HepG2 (cell line): ENCODE measurements around the gene PDP2. TPM values are rescaled to one million over a fixed set of nuclear protein-coding genes. Genes with fewer than 3 reads are reported as not detected.

Experiments
- BCL3 ChIP-seq: sonication (generic); formaldehyde crosslinking; IDR thresholded peaks from 2 replicates; pipeline ENCODE4 v1.5.1; 2020; ENCODE audit warnings: mild to moderate bottlenecking, missing genetic modification reagents, moderate library complexity
- E2F5 ChIP-seq: sonication (generic); formaldehyde crosslinking; conservative IDR thresholded peaks from 2 replicates; pipeline ENCODE4 v1.4.0; 2020; ENCODE audit warnings: missing genetic modification reagents
- ESRRA ChIP-seq: sonication (generic); formaldehyde crosslinking; IDR thresholded peaks from 2 replicates; pipeline ENCODE4 v1.5.1; 2020; ENCODE audit warnings: mild to moderate bottlenecking, low read depth, missing genetic modification reagents
- KAT7 ChIP-seq: IDR thresholded peaks from 2 replicates; pipeline ENCODE4 v1.6.1; 2018; ENCODE audit warnings: borderline replicate concordance, missing compliant biosample characterization
- KIAA2018 ChIP-seq: sonication (generic); formaldehyde crosslinking; IDR thresholded peaks from 2 replicates; pipeline ENCODE4 v1.5.0; 2020; ENCODE audit warnings: mild to moderate bottlenecking, missing genetic modification reagents, borderline replicate concordance
- MAFF ChIP-seq: IDR thresholded peaks from 2 replicates; pipeline ENCODE4 v1.6.1; 2011; ENCODE audit warnings: low read depth, low read length, improper control_type of control experiment
- PHF20 ChIP-seq: sonication (generic); formaldehyde crosslinking; IDR thresholded peaks from 2 replicates; pipeline ENCODE4 v1.5.0; 2020; ENCODE audit warnings: mild to moderate bottlenecking, missing genetic modification reagents
- TFDP1 ChIP-seq: IDR thresholded peaks from 2 replicates; pipeline ENCODE4 v1.6.1; 2016; ENCODE audit warnings: missing compliant biosample characterization, missing genetic modification reagents, borderline replicate concordance
- TMF1 ChIP-seq: sonication (generic); formaldehyde crosslinking; IDR thresholded peaks from 2 replicates; pipeline ENCODE4 v1.8.1; 2022; ENCODE audit warnings: low read depth, missing genetic modification reagents
- ZNF335 ChIP-seq: sonication (generic); formaldehyde crosslinking; IDR thresholded peaks from 2 replicates; pipeline ENCODE4 v1.4.0; 2020; ENCODE audit warnings: missing genetic modification reagents
- ZNF639 ChIP-seq: conservative IDR thresholded peaks from 2 replicates; pipeline ENCODE4 v1.6.1; 2018; ENCODE audit warnings: missing genetic modification reagents
- ZUFSP ChIP-seq: sonication (generic); formaldehyde crosslinking; IDR thresholded peaks from 2 replicates; pipeline ENCODE4 v1.9.0; 2021; ENCODE audit warnings: missing genetic modification reagents, mild to moderate bottlenecking, borderline replicate concordance
- polyA plus RNA-seq, 8 experiments: library from polyadenylated mRNA; depleted of rRNA in 3 of 8; stranded (reverse) in 7 of 8; unstranded in 1 of 8; fragments of >200 nt; fragmentation: Illumina TruSeq in 4 of 8; extraction: Trizol in 4 of 8; gene quantifications; 2 replicates each; pipeline versions ENCODE4 v1.2.1 to v1.2.3, GENCODE V29; 2011 to 2016; ENCODE audit warnings: low read depth in 4 of 8, missing spikeins in 1 of 8, mixed read lengths in 1 of 8; ENCODE audit not compliant: insufficient read depth in 1 of 8
- total RNA-seq, 5 experiments: library from RNA; depleted of rRNA; stranded (reverse); fragments of >200 nt; fragmentation: Illumina TruSeq; extraction: Trizol; gene quantifications; 2 replicates each; pipeline ENCODE4 v1.2.3, GENCODE V29; 2016; ENCODE audit warnings: low read depth in 1 of 5

Gene PDP2
- total and polyA plus RNA-seq, 2 of the 13 experiments (the other 11 are each of a cell fraction or from before 2014, with no cell fraction given), result 12.8 to 15.8 TPM

GRCh38 chr16:66905633-66906539 is 25.6 kb downstream of the PDP2 start (continued):
- TF ChIP-seq KAT7 (CRISPR knock-in tag) (no peak), ZNF335 (CRISPR knock-in tag) (no peak), ZNF639 (CRISPR knock-in tag) (0 out of 2 replicates have a peak, but pooled peaks have one; percentile 77), ESRRA (CRISPR knock-in tag) (0 out of 2 replicates have a peak, but pooled peaks have one; percentile 17), ZUFSP (CRISPR knock-in tag) (no peak), PHF20 (CRISPR knock-in tag) (peak; percentile 32; the same call in 1 of the 2 replicates), TFDP1 (CRISPR knock-in tag) (no peak), TMF1 (CRISPR knock-in tag) (no peak), MAFF (no peak), KIAA2018 (no peak), BCL3 (CRISPR knock-in tag) (no peak), E2F5 (CRISPR knock-in tag) (no peak)
